Spleen (tissue), 11 donors: Measurements from ENCODE around the gene WWTR1. TPM values are rescaled to one million over a fixed set of nuclear protein-coding genes. Genes with fewer than 3 reads are reported as not detected.

ENCODE experiments used
- DNase-seq: peaks from one replicate; pipeline ENCODE4 v3.0.0-alpha.2; 2020
- H3K27ac ChIP-seq, 8 donors: fragments of 200-600 bp; sonication (generic) in 7 of 8; 1 replicate in 4 of 8; 2 replicates in 4 of 8; pipeline versions ENCODE4 v1.5.0 to v1.8.0; 2016 to 2021; ENCODE audit warnings: inconsistent platforms in 4 of 8, mild to moderate bottlenecking in 4 of 8, moderate library complexity in 1 of 8
- H3K27me3 ChIP-seq, 7 donors: fragments of 200-600 bp; sonication (generic) in 6 of 7; replicated peaks in 1 of 7; 1 replicate in 4 of 7; 2 replicates in 3 of 7; pipeline versions ENCODE4 v1.5.0 to v1.8.0; 2016 to 2021; ENCODE audit warnings: inconsistent platforms in 3 of 7, mild to moderate bottlenecking in 1 of 7
- H3K36me3 ChIP-seq, 6 donors: fragments of 200-600 bp; sonication (generic) in 5 of 6; 1 replicate in 4 of 6; 2 replicates in 2 of 6; pipeline versions ENCODE4 v1.5.0 to v1.8.0; 2016 to 2021; ENCODE audit warnings: inconsistent platforms in 2 of 6
- H3K4me1 ChIP-seq, 6 donors: fragments of 200-600 bp; sonication (generic) in 5 of 6; 1 replicate in 3 of 6; 2 replicates in 3 of 6; pipeline versions ENCODE4 v1.5.0 to v1.8.0; 2016 to 2021; ENCODE audit warnings: inconsistent platforms in 3 of 6
- H3K4me3 ChIP-seq, 8 donors: fragments of 200-600 bp; sonication (generic) in 7 of 8; 1 replicate in 4 of 8; 2 replicates in 4 of 8; pipeline versions ENCODE4 v1.5.0 to v1.8.0; 2016 to 2021; ENCODE audit warnings: inconsistent platforms in 4 of 8, mild to moderate bottlenecking in 4 of 8, moderate library complexity in 2 of 8
- H3K9me3 ChIP-seq, 8 donors: fragments of 200-600 bp; sonication (generic) in 7 of 8; 1 replicate in 4 of 8; 2 replicates in 4 of 8; pipeline versions ENCODE4 v1.5.0 to v1.8.0; 2016 to 2021; ENCODE audit warnings: inconsistent platforms in 4 of 8
- CTCF ChIP-seq, 11 experiments: fragments of 200-600 bp in 7 of 11; fragments of 450-650 bp in 4 of 11; sonication (generic) in 4 of 11; IDR thresholded peaks in 8 of 11; conservative IDR thresholded peaks in 3 of 11; 1 replicate in 7 of 11; 2 replicates in 4 of 11; pipeline versions ENCODE4 v1.4.0 to v1.8.0; 2016 to 2021; ENCODE audit warnings: antibody characterized with exemption in 11 of 11, inconsistent platforms in 4 of 11, mild to moderate bottlenecking in 1 of 11
- POLR2A ChIP-seq, 3 donors: fragments of 450-650 bp; IDR thresholded peaks; one replicate each; pipeline ENCODE4 v1.5.1; 2017; ENCODE audit warnings: antibody characterized with exemption in 3 of 3, mild to moderate bottlenecking in 1 of 3
- POLR2AphosphoS5 ChIP-seq, 3 donors: sonication (generic); formaldehyde crosslinking; IDR thresholded peaks; one replicate each; pipeline ENCODE4 v1.5.1; 2017; ENCODE audit warnings: antibody characterized with exemption in 3 of 3
- WGBS, 5 donors: extraction: QIAGEN DNeasy Blood & Tissue Kit in 3 of 5; methylation state at CpG; one replicate each; pipeline versions ENCODE4 v1.1.5 to v1.1.7; 2013 to 2018; 5-methylcytosine and 5-hydroxymethylcytosine counted together
- intact Hi-C: fragments of 100-400 bp; cut with DNase I; formaldehyde crosslinking; loops from one replicate; pipeline ENCODE4 v1.15.0; 2023; ENCODE audit warnings: low total_unique reads
- polyA plus RNA-seq, 3 donors: library from polyadenylated mRNA; stranded (reverse); fragments of 200-250 nt; gene quantifications; one replicate each; pipeline ENCODE4 v1.2.1, GENCODE V29; 2013
- total RNA-seq, 7 donors: library from RNA; depleted of rRNA in 3 of 7; stranded (reverse); fragments of >200 nt in 3 of 7; fragmentation: NEBNext Ultra II Directional in 4 of 7; extraction: Animal tissue kit (Norgen Biotek cat#: 25700) in 4 of 7; gene quantifications; one replicate each; pipeline versions ENCODE4 v1.1.0 to v1.2.1, GENCODE V29; 2016 to 2021
- donor health status: healthy with polysubstance abuse.
- donor health status: DM: no; HTN: no; CAD: no; lungs with moderate emphysema.
- donor health status: DM: no; HTN: no; CAD: no.
- donor health status: Bipolar disorder and iron deficiency.
- donor health status: healthy.
- donor health status: DM: no; HTN: no; CAD: no.
- donor health status: DM: yes; HTN: yes; CAD: no.

The WWTR1 gene
- total and polyA plus RNA-seq, 10 donors, result 8.4 to 70.6 (median 57.0) TPM

GRCh38 chr3:149621218-149622005 lies 36.4 kb downstream of the WWTR1 start:
- Histone ChIP-seq H3K27ac (no peak overlapping the region), H3K4me1 (peaks cover 0 to 38% (median 13%) of the 10 kb centered on the region in 6 donors), H3K27me3 (peaks cover 0 to 12% (median 0%) of the 10 kb centered on the region in 7 donors), H3K4me3 (no peak overlapping the region), H3K36me3 (no peaks in the 10 kb centered on the region), H3K9me3 (no peaks in the 10 kb centered on the region)
- 44 to 73% (median 53%) methylated on average over 5 of the region's 5 CpGs for WGBS, 5 donors
- TF ChIP-seq CTCF (IDR thresholded peaks at IDR 0.05 in 8 of 11, conservative IDR thresholded peaks at IDR 0.05 in 3 of 11), result no peak
- TF ChIP-seq POLR2AphosphoS5 (IDR thresholded peaks at IDR 0.05), result no peak
- TF ChIP-seq POLR2A (IDR thresholded peaks at IDR 0.05), result no peak
- no peak for DNase-seq
- intact Hi-C loops, result no loop called here

- Histone ChIP-seq H3K27ac (peak overlapping the region in 3 of 8 donors; percentile 2 to 60 (median 57)), H3K27me3 (peaks cover 0 to 12% (median 0%) of the 10 kb centered on the region in 7 donors), H3K4me1 (peaks cover 0 to 33% (median 8%) of the 10 kb centered on the region in 6 donors), H3K36me3 (no peaks in the 10 kb centered on the region), H3K9me3 (no peaks in the 10 kb centered on the region), H3K4me3 (no peak overlapping the region)
- intact Hi-C loops, result no loop called here
- no peak for TF ChIP-seq CTCF (IDR thresholded peaks at IDR 0.05 in 8 of 11, conservative IDR thresholded peaks at IDR 0.05 in 3 of 11)
- TF ChIP-seq POLR2AphosphoS5 (IDR thresholded peaks at IDR 0.05), result no peak
- no peak for TF ChIP-seq POLR2A (IDR thresholded peaks at IDR 0.05)
- DNase-seq, result no peak
- 74 to 95% (median 87%) methylated on average over 1 of the region's 1 CpG for WGBS, 5 donors
Observed at GRCh38 chr3:149620291-149621020, 37.4 kb downstream of the WWTR1 start.

- no peak overlapping the region for H3K4me3 ChIP-seq
- DNase-seq, result no peak
- no peaks in the 10 kb centered on the region for H3K36me3 ChIP-seq
- intact Hi-C loops, result no loop called here
- no peak for TF ChIP-seq POLR2A (IDR thresholded peaks at IDR 0.05)
- TF ChIP-seq POLR2AphosphoS5 (IDR thresholded peaks at IDR 0.05), result no peak
- TF ChIP-seq CTCF (IDR thresholded peaks at IDR 0.05 in 8 of 11, conservative IDR thresholded peaks at IDR 0.05 in 3 of 11), result no peak
- 53 to 78% (median 62%) methylated on average over 4 of the region's 4 CpGs for WGBS, 5 donors
- peak overlapping the region in 7 of 8 donors; percentile 14 to 60 (median 46) for H3K27ac ChIP-seq
- H3K9me3 ChIP-seq, result no peaks in the 10 kb centered on the region
- H3K4me1 ChIP-seq, result peaks cover 0 to 40% (median 5%) of the 10 kb centered on the region in 6 donors
- H3K27me3 ChIP-seq, result peaks cover 0 to 5% (median 0%) of the 10 kb centered on the region in 7 donors
Observed at GRCh38 chr3:149619136-149619535, 38.7 kb downstream of the WWTR1 start.
